ENCODE data around the gene TLE3.
"Not testable (repeated sequence)": the region's sequence is repeated elsewhere in the genome, so short reads cannot be mapped to it uniquely, and the experiment has no call there.

Gene TLE3

DNA sequence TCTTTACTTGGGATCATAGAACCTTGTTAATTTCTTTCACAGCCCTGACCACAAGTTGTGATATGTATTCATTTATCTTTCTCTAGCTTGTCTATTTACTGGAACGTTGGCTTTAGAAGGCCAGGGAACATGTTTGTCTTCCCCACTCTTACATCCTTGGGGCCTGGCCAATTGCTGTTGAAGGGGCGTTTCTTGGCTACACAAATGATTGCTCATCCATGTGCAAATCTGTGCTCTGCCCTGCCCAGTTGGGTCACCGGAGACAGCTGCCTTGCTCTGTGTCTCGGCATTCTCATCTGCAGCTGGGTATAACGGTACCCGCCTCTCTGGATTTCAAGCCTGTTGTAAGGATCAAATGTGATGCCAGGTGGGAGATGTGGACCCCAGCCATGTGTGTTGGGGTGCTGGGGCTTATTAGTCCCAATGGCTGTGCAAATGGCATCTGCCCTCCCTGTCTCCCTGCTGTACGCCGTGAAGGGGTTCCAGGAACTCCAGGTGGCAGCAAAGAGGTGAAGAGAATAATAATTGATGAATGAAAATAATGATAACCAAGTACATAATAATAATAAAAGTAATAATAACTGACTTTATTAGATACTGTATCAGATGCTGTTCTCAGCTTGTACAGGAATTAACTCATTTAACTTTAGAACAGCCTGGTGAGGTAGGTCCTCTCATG lies 24.0 kb upstream of the TLE3 start:
- Histone ChIP-seq H3K9me3 (ENCODE audit: control insufficient read depth, low read length) (no peaks in the 10 kb centered on the region), H3K4me3 (ENCODE audit: low read length) (no peak overlapping the region), H3K4me1 (ENCODE audit: control insufficient read depth, insufficient read depth, low read length) (peaks cover 21% of the 10 kb centered on the region), H3K36me3 (ENCODE audit: control insufficient read depth, insufficient read depth, low read length, severe bottlenecking) (no peaks in the 10 kb centered on the region), H3K27me3 (replicated peaks; ENCODE audit: control insufficient read depth, insufficient read depth, low read length) (peaks cover 23% of the 10 kb centered on the region), H3K9ac (ENCODE audit: low read length) (no peak overlapping the region)
- peak; percentile 51 for DNase-seq (ENCODE audit: low read depth)

DNA sequence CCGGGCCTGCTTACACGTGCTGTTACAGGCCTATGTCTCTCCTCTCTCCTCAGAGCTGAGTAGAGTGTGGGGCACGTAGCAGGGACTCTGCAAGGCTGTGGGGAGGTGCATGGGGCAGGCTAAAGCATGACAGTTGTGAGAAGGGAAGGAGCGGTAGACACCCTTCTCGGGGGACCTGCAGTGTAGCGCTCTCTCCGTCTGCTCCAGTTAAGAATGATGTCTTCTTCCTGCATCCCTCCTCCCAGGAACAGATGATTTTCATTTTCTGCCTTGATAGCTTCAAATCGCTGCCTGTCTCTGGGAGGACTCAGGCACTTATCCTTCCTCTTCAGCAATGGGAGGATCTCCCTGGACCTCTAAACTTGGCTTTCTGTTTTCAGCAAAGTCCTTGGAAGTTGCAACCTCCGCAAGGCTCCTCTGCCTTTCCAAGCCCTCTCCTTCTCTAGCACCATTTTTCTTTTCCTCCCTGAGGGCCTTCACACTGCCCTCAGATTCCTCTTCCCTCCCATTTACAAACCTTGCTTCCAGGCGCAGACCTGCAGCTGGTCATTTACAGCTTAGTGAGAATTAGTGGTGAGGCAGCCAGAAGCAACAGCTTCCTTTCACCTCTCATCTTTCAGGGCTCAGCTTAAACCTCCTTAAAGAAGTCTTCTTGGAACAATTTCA lies 23.4 kb upstream of the TLE3 start:
- Histone ChIP-seq H3K4me1 (ENCODE audit: control insufficient read depth, insufficient read depth, low read length) (peaks cover 21% of the 10 kb centered on the region), H3K4me3 (ENCODE audit: low read length) (no peak overlapping the region), H3K9ac (ENCODE audit: low read length) (no peak overlapping the region), H3K27me3 (replicated peaks; ENCODE audit: control insufficient read depth, insufficient read depth, low read length) (peaks cover 23% of the 10 kb centered on the region), H3K9me3 (ENCODE audit: control insufficient read depth, low read length) (no peaks in the 10 kb centered on the region), H3K36me3 (ENCODE audit: control insufficient read depth, insufficient read depth, low read length, severe bottlenecking) (no peaks in the 10 kb centered on the region)
- DNase-seq (ENCODE audit: low read depth), result no peak

DNA sequence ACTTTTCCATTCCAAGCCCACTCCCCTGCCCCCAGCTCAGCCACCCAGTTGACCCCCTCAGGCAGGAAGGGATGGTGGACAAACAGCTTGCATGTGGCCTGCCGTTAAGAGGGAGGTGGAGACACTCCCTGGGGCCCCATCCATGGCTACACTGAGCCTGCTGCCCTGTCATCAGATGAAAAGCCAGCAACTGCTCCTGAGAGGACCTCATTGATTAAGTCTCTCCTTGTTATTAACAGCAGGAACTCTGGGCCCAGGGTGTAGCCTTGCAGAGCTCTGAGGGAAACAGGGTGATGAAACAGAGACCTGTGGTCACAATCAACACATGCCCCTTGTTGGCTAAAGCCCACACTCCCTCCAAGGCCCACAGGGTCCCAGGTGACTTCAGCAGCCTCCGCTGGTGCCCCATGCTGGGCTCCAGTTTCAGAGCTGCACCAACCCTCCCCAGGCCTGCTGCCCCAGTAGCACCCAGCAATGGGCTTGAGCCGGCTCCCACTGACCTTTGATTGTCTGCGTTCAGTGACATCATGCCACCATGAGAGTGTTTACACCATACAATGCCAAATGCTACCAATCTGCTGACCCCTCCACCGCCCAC lies 22.3 kb upstream of the TLE3 start:
- H3K9ac ChIP-seq (ENCODE audit: low read length), result no peak overlapping the region
- DNase-seq (ENCODE audit: low read depth), result no peak
- no peak overlapping the region for H3K4me3 ChIP-seq (ENCODE audit: low read length)
- no peaks in the 10 kb centered on the region for H3K36me3 ChIP-seq (ENCODE audit: control insufficient read depth, insufficient read depth, low read length, severe bottlenecking)
- H3K27me3 ChIP-seq (replicated peaks; ENCODE audit: control insufficient read depth, insufficient read depth, low read length), result peaks cover 21% of the 10 kb centered on the region
- H3K9me3 ChIP-seq (ENCODE audit: control insufficient read depth, low read length), result no peaks in the 10 kb centered on the region
- peaks cover 21% of the 10 kb centered on the region for H3K4me1 ChIP-seq (ENCODE audit: control insufficient read depth, insufficient read depth, low read length)

DNA sequence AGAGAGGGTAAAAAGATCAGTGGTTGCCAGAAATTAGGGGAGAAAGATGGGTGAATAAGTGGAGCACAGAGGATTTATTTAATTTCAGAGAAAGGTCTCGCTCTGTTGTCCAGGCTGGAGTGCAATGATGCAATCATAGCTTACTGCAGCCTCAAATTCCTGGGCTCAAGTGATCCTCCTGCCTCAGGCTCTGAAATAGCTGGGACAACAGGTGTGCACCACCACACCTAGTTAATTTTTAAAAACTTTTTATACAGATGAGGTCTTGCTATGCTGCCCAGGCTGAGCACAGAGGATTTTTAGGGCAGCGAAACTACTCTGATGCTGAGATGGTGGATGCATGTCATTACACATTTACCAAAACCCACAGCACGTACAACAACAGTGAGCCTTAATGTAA lies 20.9 kb upstream of the TLE3 start:
- H3K27me3 ChIP-seq (replicated peaks; ENCODE audit: control insufficient read depth, insufficient read depth, low read length), result peaks cover 22% of the 10 kb centered on the region
- H3K4me3 ChIP-seq (ENCODE audit: low read length), result no peak overlapping the region
- peaks cover 21% of the 10 kb centered on the region for H3K4me1 ChIP-seq (ENCODE audit: control insufficient read depth, insufficient read depth, low read length)
- no peaks in the 10 kb centered on the region for H3K36me3 ChIP-seq (ENCODE audit: control insufficient read depth, insufficient read depth, low read length, severe bottlenecking)
- H3K9ac ChIP-seq (ENCODE audit: low read length), result no peak overlapping the region
- H3K9me3 ChIP-seq (ENCODE audit: control insufficient read depth, low read length), result no peaks in the 10 kb centered on the region
- no peak for DNase-seq (ENCODE audit: low read depth)

- peaks cover 19% of the 10 kb centered on the region for H3K27me3 ChIP-seq (replicated peaks; ENCODE audit: control insufficient read depth, insufficient read depth, low read length)
Observed at GRCh38 chr15:70116317-70116716, 18.6 kb upstream of the TLE3 start.

DNA sequence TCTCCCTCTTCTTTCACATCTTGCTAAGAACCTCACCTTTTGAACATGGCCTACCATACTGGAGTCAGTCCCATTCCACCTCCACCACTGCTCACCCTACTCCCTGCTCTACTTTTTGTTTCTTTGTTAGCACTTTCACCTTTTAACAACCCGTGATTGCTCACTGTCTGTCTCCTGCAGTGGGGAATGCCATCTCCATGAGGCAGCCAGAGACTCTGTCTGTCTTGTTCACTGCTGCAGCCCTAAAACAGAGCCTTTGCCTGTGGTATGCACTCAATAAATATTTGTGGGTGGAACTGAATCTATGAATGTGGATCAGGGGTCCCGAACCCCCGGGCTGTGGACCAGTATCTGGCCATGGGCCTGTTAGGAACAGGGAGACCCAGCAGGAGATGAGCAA lies 16.5 kb upstream of the TLE3 start:
- Histone ChIP-seq H3K9ac (ENCODE audit: low read length) (no peak overlapping the region), H3K9me3 (ENCODE audit: control insufficient read depth, low read length) (no peaks in the 10 kb centered on the region), H3K27me3 (replicated peaks; ENCODE audit: control insufficient read depth, insufficient read depth, low read length) (peaks cover 19% of the 10 kb centered on the region), H3K36me3 (ENCODE audit: control insufficient read depth, insufficient read depth, low read length, severe bottlenecking) (no peaks in the 10 kb centered on the region), H3K4me3 (ENCODE audit: low read length) (no peak overlapping the region), H3K4me1 (ENCODE audit: control insufficient read depth, insufficient read depth, low read length) (peaks cover 6% of the 10 kb centered on the region)
- no peak for DNase-seq (ENCODE audit: low read depth)

More at GRCh38 chr15:70116317-70116716, 18.6 kb upstream of the TLE3 start:
- H3K4me1 ChIP-seq (ENCODE audit: control insufficient read depth, insufficient read depth, low read length), result peaks cover 12% of the 10 kb centered on the region
- H3K9me3 ChIP-seq (ENCODE audit: control insufficient read depth, low read length), result no peaks in the 10 kb centered on the region
- H3K9ac ChIP-seq (ENCODE audit: low read length), result no peak overlapping the region
- DNase-seq (ENCODE audit: low read depth), result no peak
- H3K36me3 ChIP-seq (ENCODE audit: control insufficient read depth, insufficient read depth, low read length, severe bottlenecking), result no peaks in the 10 kb centered on the region
- H3K4me3 ChIP-seq (ENCODE audit: low read length), result no peak overlapping the region

DNA sequence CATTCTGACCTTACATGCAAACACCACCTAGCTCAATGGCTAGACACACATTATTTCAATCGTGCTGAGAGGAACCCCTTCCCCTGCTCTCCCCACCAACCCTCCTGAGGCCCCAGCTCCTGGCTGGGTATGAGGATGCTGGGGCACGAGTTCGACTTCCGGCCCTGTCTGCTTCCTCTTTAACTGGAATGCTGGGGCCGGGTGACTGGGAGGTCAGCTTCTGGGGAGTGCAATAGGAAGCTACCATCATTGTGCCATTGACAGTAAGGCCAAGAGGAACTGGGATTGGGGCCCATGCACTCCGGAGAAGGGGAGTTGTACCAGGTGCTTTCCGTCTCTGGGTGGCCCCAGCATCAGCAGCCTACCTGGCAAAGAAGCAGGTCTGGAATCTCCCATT lies 15.6 kb upstream of the TLE3 start:
- Histone ChIP-seq H3K9ac (ENCODE audit: low read length) (no peak overlapping the region), H3K4me1 (ENCODE audit: control insufficient read depth, insufficient read depth, low read length) (peaks cover 6% of the 10 kb centered on the region), H3K36me3 (ENCODE audit: control insufficient read depth, insufficient read depth, low read length, severe bottlenecking) (no peaks in the 10 kb centered on the region), H3K27me3 (replicated peaks; ENCODE audit: control insufficient read depth, insufficient read depth, low read length) (peaks cover 19% of the 10 kb centered on the region), H3K9me3 (ENCODE audit: control insufficient read depth, low read length) (no peaks in the 10 kb centered on the region), H3K4me3 (ENCODE audit: low read length) (no peak overlapping the region)
- DNase-seq (ENCODE audit: low read depth), result no peak

DNA sequence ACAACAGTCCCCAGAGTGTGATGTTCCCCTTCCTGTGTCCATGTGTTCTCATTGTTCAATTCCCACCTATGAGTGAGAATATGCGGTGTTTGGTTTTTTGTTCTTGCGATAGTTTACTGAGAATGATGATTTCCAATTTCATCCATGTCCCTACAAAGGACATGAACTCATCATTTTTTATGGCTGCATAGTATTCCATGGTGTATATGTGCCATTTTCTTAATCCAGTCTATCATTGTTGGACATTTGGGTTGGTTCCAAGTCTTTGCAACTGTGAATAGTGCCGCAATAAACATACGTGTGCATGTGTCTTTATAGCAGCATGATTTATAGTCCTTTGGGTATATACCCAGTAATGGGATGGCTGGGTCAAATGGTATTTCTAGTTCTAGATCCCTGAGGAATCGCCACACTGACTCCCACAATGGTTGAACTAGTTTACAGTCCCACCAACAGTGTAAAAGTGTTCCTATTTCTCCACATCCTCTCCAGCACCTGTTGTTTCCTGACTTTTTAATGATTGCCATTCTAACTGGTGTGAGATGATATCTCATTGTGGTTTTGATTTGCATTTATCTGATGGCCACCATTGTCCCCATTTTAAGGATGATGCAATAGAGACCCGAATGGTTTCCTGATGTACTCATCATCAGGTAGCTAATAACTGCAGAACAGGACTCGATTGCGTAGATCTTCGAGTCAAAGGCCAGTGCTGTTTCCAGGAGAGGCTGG lies 15.0 kb upstream of the TLE3 start:
- H3K27me3 ChIP-seq (replicated peaks; ENCODE audit: control insufficient read depth, insufficient read depth, low read length), result peaks cover 19% of the 10 kb centered on the region
- not testable (repeated sequence) for H3K4me3 ChIP-seq (ENCODE audit: low read length); H3K36me3 ChIP-seq (ENCODE audit: control insufficient read depth, insufficient read depth, low read length, severe bottlenecking); H3K9ac ChIP-seq (ENCODE audit: low read length); H3K4me1 ChIP-seq (ENCODE audit: control insufficient read depth, insufficient read depth, low read length); H3K9me3 ChIP-seq (ENCODE audit: control insufficient read depth, low read length); DNase-seq (ENCODE audit: low read depth)

DNA sequence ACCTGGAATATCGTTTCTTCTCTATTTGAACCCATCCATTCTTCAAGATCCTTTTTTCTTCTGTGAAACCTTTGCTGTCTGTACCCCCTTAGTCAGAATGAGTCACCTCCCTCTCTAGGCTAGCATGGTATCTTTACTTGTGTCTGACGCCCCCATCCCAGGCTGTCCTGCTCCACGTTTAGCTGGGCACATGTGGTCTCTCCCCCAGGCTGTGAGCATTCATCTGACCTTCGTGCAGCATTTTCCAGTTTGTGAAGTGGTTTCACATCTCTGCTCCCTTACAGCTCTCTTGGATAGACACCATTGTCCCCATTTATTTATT lies 14.3 kb upstream of the TLE3 start:
- H3K27me3 ChIP-seq (replicated peaks; ENCODE audit: control insufficient read depth, insufficient read depth, low read length), result peaks cover 13% of the 10 kb centered on the region
- DNase-seq (ENCODE audit: low read depth), result no peak
- H3K4me1 ChIP-seq (ENCODE audit: control insufficient read depth, insufficient read depth, low read length), result peaks cover 6% of the 10 kb centered on the region
- peak overlapping the region; percentile 44 for H3K4me3 ChIP-seq (ENCODE audit: low read length)
- no peaks in the 10 kb centered on the region for H3K9me3 ChIP-seq (ENCODE audit: control insufficient read depth, low read length)
- no peaks in the 10 kb centered on the region for H3K36me3 ChIP-seq (ENCODE audit: control insufficient read depth, insufficient read depth, low read length, severe bottlenecking)
- H3K9ac ChIP-seq (ENCODE audit: low read length), result peak overlapping the region; percentile 45

DNA sequence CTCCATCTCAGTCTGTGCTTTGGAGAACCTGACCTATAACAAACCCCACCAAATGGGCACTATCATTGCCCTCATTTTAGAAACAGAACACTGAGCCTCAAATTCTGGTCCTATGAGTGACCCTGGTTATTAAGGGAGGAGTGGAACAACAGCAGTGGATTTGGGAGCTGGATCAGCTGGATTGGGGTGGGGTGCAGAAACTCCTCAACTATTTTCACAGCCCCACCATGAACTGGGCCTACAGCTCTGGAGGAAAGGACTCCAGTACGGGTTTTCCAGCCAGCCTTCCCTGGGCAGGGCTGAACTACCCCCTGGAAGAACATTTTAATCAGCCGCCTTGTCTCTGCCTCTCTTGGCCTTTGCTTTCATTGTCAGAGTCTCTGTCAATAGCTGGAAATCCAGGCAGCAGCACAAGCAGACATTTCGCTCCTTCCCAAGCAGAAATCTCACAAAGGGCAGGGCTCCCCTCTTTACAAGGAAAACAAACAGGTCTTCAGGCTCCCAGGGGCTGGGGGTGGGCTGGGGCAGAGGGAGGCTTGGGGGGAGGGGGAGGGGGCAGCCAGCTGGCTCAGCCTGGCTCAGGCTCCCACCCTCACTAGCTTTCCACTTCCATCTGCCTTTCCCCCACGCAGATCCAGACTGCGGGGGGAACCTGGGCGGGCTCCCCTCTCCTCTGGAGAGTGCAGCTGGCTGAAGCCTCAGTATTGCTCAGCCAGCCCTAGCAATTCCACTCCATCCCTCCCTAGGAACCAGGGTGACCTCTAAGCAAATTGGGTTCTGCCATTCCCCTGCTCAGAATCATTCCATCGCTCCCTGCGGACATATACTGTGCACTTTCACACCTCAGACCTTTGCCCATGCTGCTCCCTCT lies 13.7 kb upstream of the TLE3 start:
- peak; percentile 61 for DNase-seq (ENCODE audit: low read depth)
- peaks cover 6% of the 10 kb centered on the region for H3K4me1 ChIP-seq (ENCODE audit: control insufficient read depth, insufficient read depth, low read length)
- peaks cover 12% of the 10 kb centered on the region for H3K27me3 ChIP-seq (replicated peaks; ENCODE audit: control insufficient read depth, insufficient read depth, low read length)
- H3K36me3 ChIP-seq (ENCODE audit: control insufficient read depth, insufficient read depth, low read length, severe bottlenecking), result no peaks in the 10 kb centered on the region
- peak overlapping the region; percentile 44 for H3K4me3 ChIP-seq (ENCODE audit: low read length)
- no peaks in the 10 kb centered on the region for H3K9me3 ChIP-seq (ENCODE audit: control insufficient read depth, low read length)
- peak overlapping the region; percentile 45 for H3K9ac ChIP-seq (ENCODE audit: low read length)
